GM21381 (cell line): Measurements from ENCODE around the gene FOXB2.
"Not testable (repeated sequence)": the region's sequence is repeated elsewhere in the genome, so short reads cannot be mapped to it uniquely, and the experiment has no call there.

Source experiments
- ATAC-seq: cut with Tn5 transposase; IDR thresholded peaks from one replicate; pipeline ENCODE4 v1.9.1; 2021; ENCODE audit warnings: mild to moderate bottlenecking, moderate library complexity; ENCODE audit not compliant: unreplicated experiment

Gene FOXB2

DNA sequence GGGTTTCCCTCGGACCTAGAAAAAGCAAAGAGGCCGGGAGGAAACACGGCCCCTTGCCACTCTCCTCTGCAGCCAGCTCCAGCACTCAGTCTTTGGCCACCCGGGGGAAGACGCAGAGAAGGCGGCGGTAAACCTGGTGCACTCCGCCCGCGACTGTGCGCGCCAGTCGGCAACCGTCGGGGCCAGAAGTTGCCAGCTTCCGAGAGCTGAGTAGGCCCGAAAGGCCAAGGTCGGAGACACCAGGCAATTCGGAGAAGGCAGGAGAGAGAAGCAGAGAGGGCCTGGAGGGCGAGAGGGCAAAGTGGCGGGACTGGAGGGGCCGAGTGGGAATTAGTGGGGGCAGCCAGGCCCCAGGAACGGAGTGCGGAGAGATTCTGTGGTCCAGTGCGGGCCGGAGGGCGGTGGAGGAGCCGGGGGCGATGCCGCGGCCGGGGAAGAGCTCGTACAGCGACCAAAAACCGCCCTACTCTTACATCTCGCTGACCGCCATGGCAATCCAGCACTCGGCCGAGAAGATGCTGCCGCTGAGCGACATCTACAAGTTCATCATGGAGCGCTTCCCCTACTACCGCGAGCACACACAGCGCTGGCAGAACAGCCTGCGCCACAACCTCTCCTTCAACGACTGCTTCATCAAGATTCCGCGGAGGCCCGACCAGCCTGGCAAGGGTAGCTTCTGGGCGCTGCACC lies at the start of gene FOXB2:
FOXB2 (plus strand) TSS at position 420 of the 690 bp plus-strand sequence; CDS start at position 420, 0 bp downstream.
- ATAC-seq: no peak

DNA sequence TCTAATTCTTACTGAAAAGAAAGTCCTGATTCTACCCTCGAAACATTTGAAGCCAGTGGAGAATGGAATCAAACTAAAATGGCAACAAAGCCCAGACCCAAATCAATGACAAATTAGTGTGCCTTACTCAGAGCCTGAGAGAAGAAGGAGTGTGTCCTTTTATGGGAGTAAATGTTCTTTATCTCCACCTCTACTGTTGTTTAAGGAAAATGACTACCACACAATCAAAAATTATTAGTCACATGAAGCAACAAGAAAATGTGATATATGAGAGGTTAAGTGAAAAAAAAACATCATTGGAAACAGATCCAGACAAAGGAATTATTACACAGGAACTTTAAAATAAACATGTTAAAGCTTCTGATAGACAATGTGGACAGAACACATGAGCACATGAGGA lies 49.7 kb upstream of the FOXB2 start:
- ATAC-seq: no peak

DNA sequence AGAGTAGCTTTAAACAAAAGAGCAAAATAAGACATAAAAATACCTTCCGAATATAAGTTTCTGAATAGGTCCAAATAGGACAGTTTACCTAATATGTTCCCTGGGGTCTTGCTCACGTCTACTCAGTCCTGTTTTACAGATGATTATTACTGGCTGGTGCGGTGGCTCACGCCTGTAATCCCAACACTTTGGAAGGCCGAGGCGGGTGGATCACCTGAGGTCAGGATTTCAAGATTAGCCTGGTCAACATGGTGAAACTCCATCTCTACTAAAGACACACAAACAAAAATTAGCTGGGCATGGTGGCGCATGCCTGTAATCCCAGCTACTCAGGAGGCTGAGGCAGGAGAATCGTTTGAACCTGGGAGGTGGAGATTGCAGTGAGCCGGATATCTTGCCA lies 40.6 kb upstream of the FOXB2 start:
- not testable (repeated sequence) for ATAC-seq

DNA sequence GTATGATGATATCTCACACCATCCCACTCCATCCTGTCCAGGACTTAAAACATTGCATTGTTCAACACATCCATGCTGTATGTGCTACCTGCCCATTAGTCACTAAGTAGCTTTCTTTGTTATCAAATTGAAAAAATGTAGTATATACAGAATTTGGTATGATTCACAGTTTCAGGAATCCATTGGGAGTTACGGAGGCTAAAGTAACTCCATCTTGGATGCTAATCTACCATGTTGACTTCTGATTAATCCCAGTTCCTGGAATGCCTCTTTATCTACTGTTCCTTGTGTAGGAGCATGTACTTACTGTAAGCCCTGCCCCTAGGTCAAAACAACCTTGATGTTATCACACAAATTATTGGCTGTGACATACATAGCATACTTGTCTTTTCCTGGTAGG lies 38.9 kb upstream of the FOXB2 start:
- ATAC-seq: no peak

DNA sequence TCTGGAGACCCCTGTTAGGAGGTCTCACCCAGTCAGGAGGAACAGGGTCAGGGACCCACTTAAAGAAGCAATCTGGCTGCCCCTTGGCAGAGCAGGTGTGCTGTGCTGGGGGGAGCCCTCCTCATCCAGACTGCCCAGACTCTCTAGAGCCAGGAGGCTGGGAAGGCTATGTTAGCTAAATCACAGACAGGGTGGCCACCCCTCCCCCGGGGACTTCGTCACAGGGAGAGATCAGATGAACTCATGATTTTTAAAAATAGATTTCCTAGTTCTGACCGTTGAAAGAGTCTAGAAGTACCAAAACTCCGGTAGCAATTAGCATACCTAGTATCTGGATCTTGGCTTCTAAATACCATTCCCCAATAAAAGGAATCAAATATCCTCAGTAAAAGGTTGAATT lies 35.0 kb upstream of the FOXB2 start:
- ATAC-seq: no peak

DNA sequence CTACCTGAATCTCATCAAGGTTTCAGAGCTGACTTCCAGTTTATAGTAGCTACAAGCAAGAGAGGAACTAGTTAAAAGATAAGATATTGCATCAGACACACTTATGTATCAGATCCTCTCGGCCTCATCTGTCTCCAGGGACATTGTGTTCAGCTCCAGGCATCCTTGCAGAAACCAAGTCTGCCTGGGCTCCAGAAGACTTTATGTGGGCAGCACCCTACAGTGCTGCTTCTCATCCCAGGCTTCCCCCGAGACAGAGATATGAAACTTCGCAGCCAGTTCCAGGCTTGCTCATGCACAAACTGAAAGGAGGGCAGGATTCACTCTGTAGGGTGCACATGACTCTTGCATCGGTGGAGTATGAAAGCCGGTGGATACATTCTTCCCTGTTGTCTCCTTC lies 33.9 kb upstream of the FOXB2 start:
- no peak for ATAC-seq

DNA sequence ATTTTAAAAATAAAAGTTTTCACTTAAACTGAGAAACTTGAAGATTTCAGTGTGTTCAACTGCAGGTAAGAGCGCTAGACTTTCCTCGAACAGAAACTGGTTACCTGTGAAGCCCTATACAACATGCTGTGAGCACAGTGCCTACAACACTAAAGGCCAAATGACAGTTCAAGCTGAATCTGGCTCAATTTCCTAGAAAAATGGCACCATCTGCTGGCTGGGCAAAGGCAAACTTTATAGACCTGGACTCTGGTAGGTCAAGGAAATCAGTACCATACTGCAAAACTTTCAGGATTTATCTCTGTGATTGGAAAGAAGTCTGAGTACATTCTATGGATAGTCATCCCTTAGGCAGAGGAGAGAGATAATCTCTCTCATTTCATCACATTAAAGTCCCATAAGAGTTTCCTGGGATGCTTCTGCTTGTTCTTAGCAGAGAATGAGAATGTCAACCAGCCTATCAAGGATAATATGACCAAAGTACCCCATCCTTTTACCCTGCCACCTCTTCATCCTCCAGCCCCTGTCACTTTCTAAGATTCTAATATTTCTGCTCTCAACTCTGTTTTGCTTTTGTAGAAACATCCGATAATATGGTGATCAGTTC lies 31.8 kb upstream of the FOXB2 start:
- ATAC-seq: no peak

DNA sequence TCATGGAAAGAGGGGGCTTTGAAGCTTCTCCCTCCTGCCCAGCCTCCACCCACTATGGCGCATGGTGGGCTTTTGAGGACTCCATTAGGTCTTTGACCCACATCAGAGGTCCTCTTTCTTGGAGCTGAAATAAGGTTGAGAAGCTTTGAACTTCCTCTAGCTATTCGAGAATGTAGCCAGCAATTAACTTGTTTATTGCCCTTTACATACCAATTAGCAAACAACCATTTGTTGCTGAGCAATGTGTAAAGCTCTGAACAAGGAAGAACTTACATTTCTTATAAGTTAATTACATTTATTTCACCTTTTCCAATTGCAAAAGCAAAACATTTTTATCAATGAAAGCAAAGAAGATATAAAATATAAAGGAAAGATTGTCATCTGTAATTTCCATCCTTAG lies 30.5 kb upstream of the FOXB2 start:
- ATAC-seq: no peak

DNA sequence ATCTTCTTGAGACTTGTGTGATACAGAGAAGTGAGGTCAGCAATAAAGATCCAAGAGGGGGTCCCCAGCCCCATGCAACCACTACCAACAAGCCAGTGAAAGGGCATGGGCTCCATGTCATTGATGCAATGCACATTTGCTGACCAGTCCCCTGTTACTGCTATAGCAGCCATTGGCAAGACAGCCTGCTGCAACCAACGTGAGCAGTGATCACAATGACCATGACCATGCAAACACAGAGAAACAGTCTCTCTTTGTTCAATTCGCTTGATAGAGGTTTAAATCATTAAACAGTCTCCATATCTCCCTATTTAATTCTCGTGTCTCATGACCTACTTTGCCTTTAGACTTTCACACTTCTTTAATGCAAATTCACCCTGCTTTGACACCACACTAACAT lies 30.0 kb upstream of the FOXB2 start:
- ATAC-seq: no peak

DNA sequence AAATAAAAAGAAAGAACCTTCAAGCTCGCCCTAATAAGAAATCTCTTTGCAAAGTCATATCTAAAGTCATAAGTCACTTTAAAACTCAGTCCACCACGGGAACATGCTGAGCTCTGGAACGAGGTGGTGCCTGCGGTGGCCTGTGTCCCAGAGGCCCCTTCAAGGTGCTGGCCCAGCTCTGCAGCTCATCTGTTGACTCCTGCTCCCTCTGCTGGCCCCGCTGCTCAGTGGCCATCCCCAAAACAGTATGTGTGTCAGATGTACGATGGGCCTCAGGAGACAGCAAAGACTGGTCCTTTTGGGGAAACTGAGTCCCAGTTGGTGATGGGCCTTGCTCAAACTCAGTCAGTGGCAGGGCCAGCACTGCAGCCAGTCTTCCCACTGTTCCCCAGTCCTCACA lies 22.8 kb upstream of the FOXB2 start:
- no peak for ATAC-seq

DNA sequence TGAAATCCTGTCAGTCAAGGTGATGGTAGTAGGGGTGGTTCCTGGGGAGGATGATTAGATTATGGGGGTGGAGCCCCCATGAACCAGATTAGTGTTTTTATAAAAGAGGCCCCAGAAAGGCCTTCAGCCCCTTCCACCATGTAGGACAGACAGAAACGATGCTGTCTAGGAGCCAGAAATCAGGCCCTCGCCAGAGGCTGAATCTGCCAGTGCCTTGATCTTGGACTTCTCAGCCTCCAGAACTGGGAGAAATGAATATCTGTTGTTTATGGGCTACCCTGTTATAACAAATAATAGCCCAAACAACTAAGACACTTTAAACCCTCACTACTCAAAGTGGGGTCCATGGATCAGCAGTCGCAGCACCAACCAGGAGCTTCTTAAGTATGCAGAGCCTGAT lies 20.2 kb upstream of the FOXB2 start:
- no peak for ATAC-seq

DNA sequence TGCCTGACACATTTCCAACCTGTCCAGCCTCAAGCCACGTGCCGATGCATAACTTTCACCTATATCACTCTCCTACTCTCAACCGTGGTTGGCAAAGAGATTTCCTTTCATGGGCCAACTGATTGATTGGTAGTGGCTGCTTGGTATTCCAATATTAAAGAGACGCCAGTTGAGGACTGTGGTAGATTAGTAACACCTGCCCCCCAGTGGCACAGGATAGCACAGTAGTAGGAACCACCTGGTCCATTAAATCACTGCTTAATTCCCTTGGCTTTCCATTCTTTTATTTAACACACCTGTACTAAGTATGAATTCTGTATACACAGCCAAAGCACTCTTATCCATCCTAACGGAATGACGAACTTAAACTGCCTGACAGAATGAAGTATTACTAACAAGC lies 19.1 kb upstream of the FOXB2 start:
- ATAC-seq: no peak

DNA sequence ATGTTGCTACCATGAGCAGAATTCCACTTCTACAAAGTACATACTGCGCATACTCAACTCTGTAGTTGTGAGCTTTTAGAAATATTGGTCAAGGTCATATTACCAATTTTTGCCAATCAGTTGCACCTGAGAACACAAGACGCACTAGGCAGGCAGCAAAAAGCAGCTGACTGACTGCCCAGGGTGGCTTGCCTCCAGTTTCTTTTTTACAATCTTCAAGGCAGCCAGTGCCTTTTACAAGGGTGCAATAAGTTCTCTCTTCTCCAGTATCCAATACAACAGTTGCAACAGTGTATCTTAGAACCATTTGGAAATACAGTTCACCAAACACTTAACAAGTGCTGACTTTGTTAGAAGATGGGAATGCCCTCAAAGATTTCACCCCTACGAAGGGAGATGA lies 16.1 kb upstream of the FOXB2 start:
- ATAC-seq: no peak

DNA sequence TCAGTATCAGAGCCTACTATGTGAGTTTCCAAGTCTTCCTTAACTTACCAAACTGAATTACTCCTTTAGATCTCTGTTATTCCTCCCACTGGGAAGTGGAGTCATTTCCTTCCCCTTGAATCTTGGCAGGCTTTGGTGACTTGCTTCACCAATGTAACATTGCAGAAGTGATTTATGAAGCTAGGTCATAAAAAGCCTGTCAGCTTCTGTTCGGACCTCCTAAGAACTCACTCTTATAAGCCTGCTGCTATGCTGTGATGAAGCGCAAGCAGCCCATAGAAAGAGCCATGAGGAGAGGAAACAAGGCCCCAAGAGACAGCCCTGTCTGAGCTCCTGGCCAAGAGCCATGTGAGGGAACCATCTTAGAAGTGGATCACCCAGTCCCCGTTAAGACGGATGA lies 14.2 kb upstream of the FOXB2 start:
- no peak for ATAC-seq

DNA sequence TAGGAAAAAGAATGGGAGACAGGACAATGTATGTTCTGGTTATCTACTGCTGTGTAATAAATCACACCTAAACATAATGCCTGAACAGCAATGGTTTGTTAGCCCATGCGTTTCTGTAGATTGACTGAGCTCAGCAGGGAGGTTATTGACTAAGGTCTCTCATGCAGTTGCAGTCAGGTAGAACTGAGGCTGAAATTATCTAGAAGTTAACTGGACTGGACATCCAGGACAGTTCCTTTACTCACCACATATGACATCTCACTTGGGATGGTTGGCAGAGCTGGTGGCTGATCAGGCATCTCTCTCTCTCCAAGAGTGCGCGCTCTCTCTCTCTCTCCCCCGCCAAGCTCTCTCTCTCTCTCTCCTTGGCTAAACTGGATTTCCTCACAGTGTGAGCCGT lies 8.9 kb upstream of the FOXB2 start:
- no peak for ATAC-seq

DNA sequence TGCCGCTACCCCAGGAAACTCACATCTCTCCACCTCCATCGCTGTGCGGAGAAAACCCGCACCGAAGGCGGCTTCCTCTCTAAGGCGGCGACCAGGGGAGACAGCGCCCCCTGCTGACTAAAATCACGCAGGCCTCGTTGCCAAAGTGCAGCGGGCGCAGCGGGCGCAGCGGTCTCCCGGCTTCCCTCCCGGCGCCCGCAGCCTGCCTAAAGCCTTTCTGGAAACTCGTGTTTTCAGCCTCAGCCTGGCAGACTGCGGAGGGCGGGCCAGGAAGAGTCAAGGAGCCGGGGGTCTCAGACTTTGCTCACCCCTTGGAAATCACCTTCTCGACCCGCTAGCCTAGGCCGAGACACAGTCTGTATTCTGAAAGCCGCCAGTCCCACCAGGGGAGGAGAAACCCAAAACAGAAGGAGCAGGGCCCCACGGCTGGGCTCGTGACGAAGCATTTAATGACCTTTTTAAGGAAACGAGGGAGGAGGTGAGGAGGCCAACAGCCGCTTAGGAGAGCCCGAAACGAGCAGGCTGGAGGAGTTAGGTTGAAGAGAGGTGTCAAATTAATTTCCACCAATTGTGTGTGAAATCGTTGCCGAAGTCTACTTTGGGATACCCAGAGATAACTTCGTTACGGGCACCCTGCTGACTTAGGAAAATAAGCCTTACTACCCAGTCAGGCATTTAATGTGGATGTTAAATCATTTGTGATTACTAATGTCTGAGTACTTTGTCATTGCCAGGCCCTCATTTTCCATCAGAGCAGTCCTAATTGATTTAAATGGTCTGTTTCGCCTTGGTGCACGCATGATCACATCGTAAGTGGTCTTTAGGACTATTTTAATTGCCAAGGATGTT lies 7.3 kb upstream of the FOXB2 start:
- ATAC-seq: no peak

DNA sequence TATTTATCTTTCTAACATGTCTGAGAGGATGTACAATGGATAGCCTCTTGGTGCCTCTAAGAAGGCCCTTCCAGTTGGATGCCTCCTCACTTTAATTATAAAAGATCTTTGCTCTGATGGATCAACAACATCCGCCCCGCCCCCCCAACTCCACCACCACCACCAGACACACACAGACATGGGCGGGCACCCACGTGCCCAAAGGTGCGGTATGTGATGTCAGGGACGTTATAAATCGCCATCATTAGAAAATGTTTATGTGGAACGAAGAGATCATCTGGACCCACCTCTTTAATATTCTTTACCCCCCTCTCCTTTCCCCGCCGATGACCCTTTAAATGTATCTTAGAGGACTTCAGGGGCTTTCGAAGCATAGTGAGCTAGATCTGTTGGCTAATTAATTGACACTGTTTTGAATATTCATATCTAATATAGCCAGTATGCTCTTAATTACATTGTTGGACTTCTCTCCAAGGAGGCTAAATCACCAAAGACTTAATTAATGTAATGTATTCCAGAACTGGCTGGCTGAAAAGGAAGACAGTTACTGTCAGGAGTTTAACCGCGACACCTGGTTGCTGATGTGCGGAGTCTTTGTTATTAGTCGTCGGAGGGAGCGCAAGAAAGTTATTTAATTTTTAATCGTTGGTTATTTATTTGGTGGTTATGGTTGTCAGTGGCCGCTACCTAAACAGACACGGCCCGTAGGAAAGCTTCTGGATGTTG lies 6.1 kb upstream of the FOXB2 start:
- no peak for ATAC-seq

DNA sequence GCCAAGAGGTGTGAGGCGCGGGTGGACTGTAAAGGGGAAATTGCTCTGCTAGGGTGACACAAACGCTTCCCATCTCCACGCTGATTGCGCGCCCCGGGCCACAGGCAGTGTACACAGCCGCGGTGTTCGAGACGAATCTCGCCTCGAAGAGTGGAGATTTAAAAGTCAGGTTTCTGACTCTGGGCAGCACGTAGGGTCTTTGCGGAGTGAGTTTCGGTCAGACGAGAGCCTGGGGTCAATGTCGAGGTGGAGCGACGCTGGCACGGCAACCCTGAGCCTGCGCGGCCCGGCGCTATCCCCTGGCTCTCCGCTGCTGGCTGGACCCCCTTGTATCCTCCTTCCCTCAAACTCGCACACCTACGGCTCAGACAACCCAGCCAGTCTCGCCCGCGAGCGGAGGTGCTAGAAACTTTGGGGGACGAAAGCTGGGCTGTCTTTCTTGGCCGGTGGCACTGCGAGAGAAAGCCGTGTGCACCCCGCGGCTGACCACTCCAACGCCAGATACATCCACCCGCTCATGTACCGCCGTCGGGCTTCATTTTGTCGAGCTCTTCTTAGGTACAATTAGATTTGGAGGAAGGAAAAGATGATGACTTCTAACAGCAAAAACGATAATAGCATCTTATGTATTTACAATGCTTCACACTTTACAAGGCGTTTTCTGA lies 5.4 kb upstream of the FOXB2 start:
- ATAC-seq: no peak

DNA sequence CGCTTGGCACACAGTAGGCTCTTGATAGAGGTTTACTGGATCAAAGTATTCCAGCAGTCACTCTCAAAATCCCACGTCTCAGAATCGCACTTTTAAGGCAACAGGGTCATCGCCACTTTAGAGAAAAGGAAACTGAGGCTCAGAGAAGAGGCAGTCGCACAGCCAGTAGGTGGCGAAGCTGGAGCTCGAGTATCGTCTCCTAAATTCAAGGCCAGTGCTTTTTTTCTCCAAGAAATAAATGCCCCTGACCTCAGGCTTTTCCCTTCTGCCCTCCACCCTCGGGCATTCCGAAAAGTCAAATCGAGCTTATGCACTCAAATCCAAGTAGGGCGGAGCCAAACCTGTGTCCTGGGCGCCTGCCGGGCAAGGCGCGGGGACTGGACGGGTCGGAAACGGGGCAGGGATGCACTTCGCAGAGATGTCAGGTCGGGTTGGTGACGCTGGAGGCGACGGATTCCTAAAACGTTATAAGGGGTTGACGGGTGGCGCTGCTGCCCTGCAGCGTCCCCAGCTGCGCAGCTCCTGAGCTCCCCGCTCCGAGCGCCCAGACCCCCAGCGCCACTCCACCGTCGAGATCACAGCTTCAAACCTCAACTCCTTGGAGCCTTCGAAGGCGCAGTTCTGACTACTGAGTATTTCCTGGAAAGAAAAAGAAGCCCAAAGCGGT lies 4.7 kb upstream of the FOXB2 start:
- no peak for ATAC-seq

DNA sequence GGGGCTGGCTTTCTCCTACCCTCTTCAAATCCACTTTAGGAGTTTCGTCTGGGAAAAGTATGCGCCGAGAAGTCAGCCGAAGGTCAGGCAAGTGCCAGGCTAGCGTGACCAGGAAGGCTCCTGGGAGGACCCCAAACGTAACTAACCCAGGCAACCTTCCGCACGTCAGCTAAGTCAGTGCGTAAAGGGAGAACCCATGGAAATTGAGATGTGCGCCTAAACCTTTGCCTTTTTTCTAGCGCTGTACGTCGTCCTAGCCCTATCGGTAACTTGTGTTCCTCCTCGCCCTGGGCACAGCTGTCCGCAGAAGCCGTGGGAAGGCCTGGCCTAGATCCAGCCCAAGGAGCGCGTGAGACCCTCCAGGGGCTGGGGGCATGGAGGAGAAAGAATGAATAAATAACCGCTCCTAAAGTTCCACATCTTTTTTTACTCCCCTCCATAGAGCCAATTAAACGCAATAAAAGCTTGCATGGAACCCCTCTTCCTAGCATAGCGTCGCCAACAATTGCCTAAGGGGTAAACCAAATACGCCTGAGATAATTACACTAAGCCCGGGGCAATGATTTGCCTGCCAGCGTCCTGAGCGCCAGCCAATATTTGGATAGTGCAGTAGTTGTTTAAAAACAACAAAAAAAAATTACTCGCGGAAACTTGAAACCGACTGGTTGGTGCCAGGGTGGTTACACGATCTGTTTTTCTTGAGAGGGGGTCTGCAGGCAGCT lies 4.0 kb upstream of the FOXB2 start:
- ATAC-seq: no peak
